Activated CD8-positive, alpha-beta memory T cell treated with anti-CD3 and anti-CD28 coated beads, Interleukin-2, amount 10 ng/mL, durations not matched to agents 7 days and 5 days (primary cell): ENCODE measurements around the gene FAM3C. TPM values are rescaled to one million over a fixed set of nuclear protein-coding genes. Genes with fewer than 3 reads are reported as not detected.
A peak's percentile ranks its signal among the peaks of the same experiment; 100 is the strongest.
"Not testable (repeated sequence)": the region's sequence is repeated elsewhere in the genome, so short reads cannot be mapped to it uniquely, and the experiment has no call there.

Source experiments
- ATAC-seq: fragments of 150-1000 bp; cut with Tn5 transposase; one replicate; pipeline ENCODE4 v1.10.0; 2021; ENCODE audit warnings: moderate library complexity
- CTCF ChIA-PET: fragments of 350-600 bp; sonication (Branson Sonifier 250); formaldehyde crosslinking; loops from one replicate; lab custom pipeline; 2021; ENCODE audit warnings: antibody characterized with exemption; lab: Charles Lee
- DNase-seq: peaks from one replicate; pipeline ENCODE4 v3.0.0-alpha.2; 2020
- H3K27ac Mint-ChIP-seq: one replicate; pipeline ENCODE4 v1.8.0; 2021; ENCODE audit warnings: mild to moderate bottlenecking, mixed read lengths
- H3K27me3 Mint-ChIP-seq: one replicate; pipeline ENCODE4 v1.8.0; 2021; ENCODE audit warnings: mixed read lengths
- H3K36me3 Mint-ChIP-seq: one replicate; pipeline ENCODE4 v1.8.0; 2021; ENCODE audit warnings: mild to moderate bottlenecking, mixed read lengths
- H3K4me1 Mint-ChIP-seq: one replicate; pipeline ENCODE4 v1.8.0; 2021; ENCODE audit warnings: mixed read lengths
- H3K4me3 Mint-ChIP-seq: one replicate; pipeline ENCODE4 v1.8.0; 2021; ENCODE audit warnings: mild to moderate bottlenecking, moderate library complexity, mixed read lengths
- H3K9me3 Mint-ChIP-seq: one replicate; pipeline ENCODE4 v1.8.0; 2022; ENCODE audit warnings: low read depth, mixed read lengths
- total RNA-seq, 2 experiments: library from RNA; stranded (reverse); gene quantifications; one replicate each; pipeline ENCODE4 v1.2.3, GENCODE V29; 2021

FAM3C gene
- total RNA-seq, 2 experiments from 2014 or later, result 50.3 to 96.0 TPM

DNA sequence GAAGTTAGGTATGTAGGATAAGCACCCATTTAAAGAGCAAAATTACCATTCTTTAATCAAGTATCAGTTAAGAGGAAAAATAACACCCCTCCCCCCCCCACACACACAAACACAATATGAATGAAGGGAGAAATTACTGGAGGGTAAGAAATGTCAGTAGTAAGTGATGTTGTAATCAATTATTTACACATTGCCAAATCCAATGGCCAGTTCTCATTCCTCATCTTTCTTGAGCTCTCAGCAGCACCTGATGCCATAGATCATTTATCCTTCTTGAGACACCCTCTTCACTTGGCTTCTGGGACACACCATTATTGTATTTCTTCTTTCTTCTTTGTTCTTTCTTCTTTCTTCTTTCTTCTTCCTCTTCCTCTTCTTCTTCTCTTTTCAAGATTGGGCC, 33.7 kb upstream of the FAM3C start:
- CTCF ChIA-PET, result no interaction called here
- no peak for ATAC-seq
- Mint-ChIP-seq H3K27ac (no peak overlapping the region), H3K4me1 (peaks cover 10% of the 10 kb centered on the region), H3K4me3 (no peak overlapping the region), H3K36me3 (peaks cover 9% of the 10 kb centered on the region), H3K9me3 (no peaks in the 10 kb centered on the region), H3K27me3 (no peaks in the 10 kb centered on the region)
- DNase-seq, result no peak

DNA sequence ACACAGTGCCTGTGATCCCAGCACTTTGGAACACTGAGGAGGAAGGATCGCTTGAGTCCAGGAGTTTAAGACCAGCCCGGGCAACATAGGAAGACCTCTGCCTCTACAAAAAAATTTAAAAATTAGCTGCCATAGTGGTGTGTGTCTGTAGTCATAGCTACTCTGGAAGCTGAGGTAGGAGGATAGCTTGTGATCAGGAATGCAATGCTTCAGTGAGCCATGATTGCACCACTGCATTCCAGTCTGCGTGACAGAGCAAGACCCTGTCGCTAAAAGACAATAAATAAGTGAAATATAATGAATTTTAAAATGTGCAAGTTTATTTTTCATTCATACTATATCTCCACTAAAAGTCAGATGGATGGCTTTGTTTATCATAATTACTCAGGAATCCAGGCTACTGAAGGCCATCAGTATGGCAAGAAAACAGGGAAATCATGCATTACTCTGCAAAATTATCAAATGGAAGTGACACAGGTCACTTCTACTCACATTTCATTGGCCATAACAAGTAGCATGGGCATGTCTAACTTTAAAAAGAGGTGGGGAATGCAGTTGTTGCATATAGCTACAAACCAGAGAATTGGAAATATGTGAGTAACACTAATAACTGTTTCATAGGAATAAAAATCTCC, 32.9 kb upstream of the FAM3C start:
- CTCF ChIA-PET, result interaction anchor here (1.9 kb wide), 1 partner anchor 34 kb away, joined by 4 read pairs; no protein-coding TSS in a partner anchor
- H3K36me3 Mint-ChIP-seq, result peaks cover 9% of the 10 kb centered on the region
- no peaks in the 10 kb centered on the region for H3K9me3 Mint-ChIP-seq
- DNase-seq, result no peak
- ATAC-seq, result no peak
- no peak overlapping the region for H3K4me3 Mint-ChIP-seq
- peaks cover 10% of the 10 kb centered on the region for H3K4me1 Mint-ChIP-seq
- H3K27me3 Mint-ChIP-seq, result no peaks in the 10 kb centered on the region
- H3K27ac Mint-ChIP-seq, result no peak overlapping the region

DNA sequence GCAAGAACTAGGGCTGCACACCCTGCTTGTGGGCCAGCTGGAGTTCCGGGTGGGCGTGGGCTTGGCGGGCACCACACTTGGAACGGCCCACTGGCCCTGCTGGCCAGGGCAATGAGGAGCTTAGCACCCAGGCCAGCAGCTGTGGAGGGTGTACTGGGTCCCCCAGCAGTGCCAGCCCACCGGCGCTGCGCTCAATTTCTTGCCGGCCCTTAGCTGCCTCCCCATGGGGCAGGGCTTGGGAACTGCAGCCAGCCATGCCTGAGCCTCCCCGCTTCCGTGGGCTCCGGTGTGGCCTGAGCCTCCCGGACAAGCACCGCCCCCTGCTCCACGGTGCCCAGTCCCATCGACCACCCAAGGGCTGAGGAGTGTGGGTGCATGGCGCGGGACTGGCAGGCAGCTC, 25.6 kb upstream of the FAM3C start:
- H3K27ac Mint-ChIP-seq, H3K36me3 Mint-ChIP-seq, H3K27me3 Mint-ChIP-seq, ATAC-seq, H3K4me1 Mint-ChIP-seq, H3K9me3 Mint-ChIP-seq, H3K4me3 Mint-ChIP-seq, DNase-seq: not testable (repeated sequence)
- CTCF ChIA-PET, result interaction anchor here (2.3 kb wide), 1 partner anchor 16 kb away, joined by 5 read pairs; no protein-coding TSS in a partner anchor

DNA sequence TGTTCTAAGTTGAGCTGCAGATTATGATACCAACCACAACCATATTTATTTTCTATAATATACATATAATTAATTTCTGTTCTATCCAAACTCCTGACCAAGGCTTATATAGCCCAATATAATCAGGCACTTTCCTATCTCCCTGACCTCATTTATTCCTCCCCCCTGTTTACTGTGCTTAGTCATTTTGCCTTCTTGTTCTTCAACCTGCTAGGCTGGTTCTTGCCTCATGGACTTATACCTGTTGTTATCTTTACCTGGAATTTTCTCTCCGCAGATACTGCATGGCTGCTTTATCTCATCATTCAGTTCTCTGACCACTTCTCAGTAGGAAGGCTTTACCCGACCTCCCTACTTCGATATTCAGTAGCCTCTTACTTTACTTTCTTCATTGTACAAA, 24.9 kb upstream of the FAM3C start:
- Mint-ChIP-seq H3K4me1 (no peaks in the 10 kb centered on the region), H3K27me3 (no peaks in the 10 kb centered on the region), H3K36me3 (peaks cover 2% of the 10 kb centered on the region), H3K4me3 (no peak overlapping the region), H3K9me3 (no peaks in the 10 kb centered on the region), H3K27ac (no peak overlapping the region)
- ATAC-seq (no peak), DNase-seq (no peak)
- CTCF ChIA-PET, result interaction anchor here (2.3 to 2.8 kb wide), 2 partner anchors 17 to 24 kb away, joined by 5 to 11 read pairs; partner anchors contain the start of gene FAM3C

DNA sequence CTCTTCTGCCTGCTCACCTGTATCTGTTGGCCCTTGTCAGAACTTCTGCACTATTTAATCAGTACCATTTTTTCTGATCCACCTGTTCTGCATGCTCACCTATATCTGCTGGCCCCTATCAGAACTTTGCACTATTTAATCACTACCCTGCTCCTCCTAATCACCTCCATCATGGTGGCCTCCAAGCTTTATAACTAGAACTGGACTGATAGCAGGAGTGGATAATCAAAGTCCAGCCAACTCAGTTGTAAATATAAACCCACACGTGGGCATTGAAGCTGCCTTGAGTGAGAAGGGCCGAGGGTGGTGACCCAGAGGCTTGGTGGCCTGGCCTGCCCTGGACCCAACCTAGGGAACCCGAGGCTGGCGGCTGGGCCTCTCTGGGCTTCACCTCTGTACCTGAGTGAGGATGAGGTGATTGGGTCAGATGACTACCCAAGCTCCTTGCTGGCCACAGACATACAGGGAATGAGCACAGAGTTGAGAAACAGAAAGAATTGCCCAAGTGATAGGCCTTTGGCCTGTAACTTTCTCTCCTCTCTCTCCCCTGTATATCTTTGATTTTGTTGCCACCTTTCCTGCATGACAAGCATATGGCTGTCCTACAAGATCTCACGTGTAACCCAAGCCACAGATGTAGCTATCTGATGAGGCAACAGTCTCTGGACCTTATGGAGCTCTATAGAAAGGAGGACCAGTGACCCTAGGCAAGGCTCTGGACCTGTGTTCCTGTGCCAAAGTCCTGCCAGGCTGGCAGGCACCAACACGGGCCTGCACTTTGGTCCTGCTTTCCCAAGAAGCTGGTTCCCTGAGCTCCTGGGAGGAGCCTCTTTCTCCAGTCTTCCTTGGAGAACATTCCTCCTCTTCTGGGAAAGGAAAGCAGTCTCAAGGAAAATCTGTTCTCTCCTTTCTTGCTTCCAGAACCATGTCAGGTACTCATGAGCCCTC, 23.4 kb upstream of the FAM3C start:
- no peak for DNase-seq
- Mint-ChIP-seq H3K27ac (no peak overlapping the region), H3K36me3 (peaks cover 4% of the 10 kb centered on the region), H3K9me3 (no peaks in the 10 kb centered on the region), H3K27me3 (no peaks in the 10 kb centered on the region), H3K4me3 (no peak overlapping the region), H3K4me1 (no peaks in the 10 kb centered on the region)
- CTCF ChIA-PET, result interaction anchor here (2.8 kb wide), 1 partner anchor 23 kb away, joined by 11 read pairs; the partner anchor contains the start of gene FAM3C
- no peak for ATAC-seq

DNA sequence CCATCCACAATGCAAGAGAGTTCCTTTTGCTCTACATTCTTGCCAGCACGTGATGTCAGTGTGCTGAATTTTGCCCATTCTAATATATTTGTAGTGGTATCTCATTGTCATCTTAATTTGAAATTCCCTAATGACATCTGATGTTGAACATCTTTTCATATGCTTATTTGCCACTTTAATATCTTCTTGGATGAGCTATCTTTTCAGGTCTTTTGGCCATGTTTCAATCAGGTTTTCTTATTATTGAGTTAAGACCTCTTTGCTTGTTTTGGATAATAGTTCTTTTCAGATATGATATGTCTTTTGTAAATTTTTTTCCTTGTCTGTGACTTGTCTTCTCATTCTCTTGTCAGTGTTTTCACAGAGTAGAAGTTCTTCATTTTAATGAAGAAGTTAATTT, 20.4 kb upstream of the FAM3C start:
- DNase-seq, result no peak
- H3K27ac Mint-ChIP-seq, result no peak overlapping the region
- H3K27me3 Mint-ChIP-seq, result peaks cover 2% of the 10 kb centered on the region
- no peak overlapping the region for H3K4me3 Mint-ChIP-seq
- H3K36me3 Mint-ChIP-seq, result peaks cover 6% of the 10 kb centered on the region
- ATAC-seq, result no peak
- no peaks in the 10 kb centered on the region for H3K9me3 Mint-ChIP-seq
- CTCF ChIA-PET, result no interaction called here
- peaks cover 3% of the 10 kb centered on the region for H3K4me1 Mint-ChIP-seq

DNA sequence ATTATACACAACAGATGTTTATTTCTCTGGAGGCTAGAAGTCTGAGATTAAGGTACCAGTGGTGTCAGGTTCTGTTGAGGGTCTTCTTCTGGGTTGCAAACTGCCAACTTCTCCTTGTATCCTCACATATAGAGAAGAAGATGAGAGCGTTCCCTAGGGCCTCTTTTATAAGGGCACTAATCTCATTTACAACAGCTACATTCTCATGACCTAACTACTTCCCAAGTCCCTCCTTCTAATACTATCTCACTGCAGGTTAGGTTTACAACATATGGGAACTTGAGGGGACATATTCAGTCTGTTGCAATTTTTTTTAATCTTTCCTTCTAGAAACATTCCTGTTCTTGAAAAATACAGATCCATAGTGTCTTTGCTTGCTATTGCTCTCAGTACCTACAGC, 18.3 kb upstream of the FAM3C start:
- no peak for ATAC-seq
- H3K36me3 Mint-ChIP-seq, result peaks cover 6% of the 10 kb centered on the region
- no peaks in the 10 kb centered on the region for H3K9me3 Mint-ChIP-seq
- peaks cover 17% of the 10 kb centered on the region for H3K4me1 Mint-ChIP-seq
- H3K4me3 Mint-ChIP-seq, result no peak overlapping the region
- no peak for DNase-seq
- peaks cover 2% of the 10 kb centered on the region for H3K27me3 Mint-ChIP-seq
- CTCF ChIA-PET, result interaction anchor here (1.5 kb wide), 1 partner anchor 18 kb away, joined by 3 read pairs; the partner anchor contains the start of gene FAM3C
- no peak overlapping the region for H3K27ac Mint-ChIP-seq

DNA sequence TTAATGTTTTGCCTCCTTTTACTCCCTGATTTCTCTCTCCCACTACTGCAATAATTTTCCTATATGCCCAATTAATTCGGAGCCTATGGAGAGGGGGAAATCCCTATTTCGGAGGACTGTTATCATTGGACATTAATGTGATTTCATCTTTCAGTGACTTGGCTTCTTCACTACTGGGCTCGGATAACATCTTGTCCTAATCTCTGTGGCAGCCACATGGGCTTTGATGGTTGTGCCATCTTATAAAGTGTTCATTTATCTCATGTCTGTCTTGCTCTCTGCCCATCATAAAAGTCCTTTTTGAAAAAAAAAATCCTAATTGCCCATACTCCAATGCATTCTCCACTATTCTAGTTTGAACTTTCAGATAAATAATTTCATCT, 15.5 kb upstream of the FAM3C start:
- ATAC-seq (no peak), DNase-seq (no peak)
- H3K27me3 Mint-ChIP-seq, result peaks cover 2% of the 10 kb centered on the region
- CTCF ChIA-PET, result interaction anchor here (1.2 to 7.2 kb wide), 3 partner anchors 15 to 28 kb away, joined by 3 to 29 read pairs (median 4); partner anchors contain the start of gene FAM3C
- peaks cover 7% of the 10 kb centered on the region for H3K36me3 Mint-ChIP-seq
- H3K4me3 Mint-ChIP-seq, result no peak overlapping the region
- peaks cover 21% of the 10 kb centered on the region for H3K4me1 Mint-ChIP-seq
- H3K9me3 Mint-ChIP-seq, result no peaks in the 10 kb centered on the region
- no peak overlapping the region for H3K27ac Mint-ChIP-seq

DNA sequence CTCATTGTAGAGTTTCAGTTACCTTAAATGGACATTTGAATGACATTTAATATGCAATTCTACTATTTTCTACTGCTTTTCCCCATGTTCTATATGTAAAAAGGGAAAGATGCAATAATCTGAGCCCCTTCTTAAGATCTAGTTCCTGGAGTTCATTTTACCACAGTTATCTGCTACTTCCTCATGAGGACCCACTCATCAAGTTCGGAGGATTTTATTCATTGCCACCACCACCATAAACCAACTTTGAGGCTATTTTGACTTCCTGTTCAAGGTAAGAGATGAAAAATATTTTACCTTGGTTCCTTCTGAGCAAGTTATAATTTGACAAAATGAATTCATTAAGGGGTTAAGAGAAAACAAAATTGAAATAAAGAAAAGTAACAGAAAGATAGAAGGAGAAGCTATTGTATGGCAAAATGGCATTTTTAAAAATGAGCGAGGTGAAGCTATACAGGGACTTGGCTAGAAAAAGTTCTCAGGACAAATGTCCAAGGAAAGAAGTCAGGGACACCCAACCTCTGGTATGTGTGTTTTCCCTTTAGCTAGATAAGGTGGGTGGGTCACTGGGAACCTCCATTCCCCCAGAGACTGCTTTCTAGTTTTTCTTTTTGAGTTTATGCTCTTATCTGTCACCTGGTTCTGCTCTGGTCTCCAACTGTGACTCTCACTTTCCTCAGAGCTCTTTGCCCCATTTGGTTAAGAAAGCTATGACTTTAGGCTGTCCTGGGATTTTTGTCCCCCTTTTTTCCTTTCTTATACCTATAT, 14.9 kb upstream of the FAM3C start:
- Mint-ChIP-seq H3K4me1 (peaks cover 21% of the 10 kb centered on the region), H3K9me3 (no peaks in the 10 kb centered on the region), H3K4me3 (no peak overlapping the region), H3K27me3 (peaks cover 2% of the 10 kb centered on the region), H3K27ac (no peak overlapping the region), H3K36me3 (peaks cover 7% of the 10 kb centered on the region)
- CTCF ChIA-PET, result interaction anchor here (1.2 to 7.2 kb wide), 3 partner anchors 15 to 27 kb away, joined by 3 to 29 read pairs (median 4); partner anchors contain the start of gene FAM3C
- no peak for DNase-seq
- ATAC-seq, result peak; percentile 23

DNA sequence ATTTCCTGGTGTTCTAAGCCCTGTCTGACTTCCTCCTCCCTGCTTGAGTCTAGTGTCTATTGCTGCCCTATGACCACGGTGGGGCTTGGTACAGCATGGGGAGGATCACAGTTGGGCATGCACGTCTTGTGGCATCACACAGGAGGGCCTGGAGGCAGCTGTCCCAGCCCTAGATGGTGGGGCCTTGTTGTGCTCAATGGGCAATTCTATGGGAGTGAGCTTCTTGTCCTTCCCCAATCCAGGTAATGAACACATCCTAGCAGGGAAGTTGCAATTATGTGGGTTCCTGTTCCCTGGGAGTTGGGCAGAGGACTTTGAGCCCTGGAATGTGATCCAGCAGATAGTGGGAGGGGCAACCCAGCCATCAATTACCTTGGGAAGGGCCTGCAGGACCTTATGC, 10.8 kb upstream of the FAM3C start:
- no peak overlapping the region for H3K27ac Mint-ChIP-seq
- H3K4me3 Mint-ChIP-seq, result no peak overlapping the region
- H3K36me3 Mint-ChIP-seq, result peaks cover 6% of the 10 kb centered on the region
- peaks cover 23% of the 10 kb centered on the region for H3K4me1 Mint-ChIP-seq
- no peaks in the 10 kb centered on the region for H3K27me3 Mint-ChIP-seq
- H3K9me3 Mint-ChIP-seq, result no peaks in the 10 kb centered on the region
- ATAC-seq (no peak), DNase-seq (no peak)
- CTCF ChIA-PET, result interaction anchor here (0.5 to 7.2 kb wide), 2 partner anchors 10 to 20 kb away, joined by 3 to 29 read pairs; partner anchors contain the start of gene FAM3C

DNA sequence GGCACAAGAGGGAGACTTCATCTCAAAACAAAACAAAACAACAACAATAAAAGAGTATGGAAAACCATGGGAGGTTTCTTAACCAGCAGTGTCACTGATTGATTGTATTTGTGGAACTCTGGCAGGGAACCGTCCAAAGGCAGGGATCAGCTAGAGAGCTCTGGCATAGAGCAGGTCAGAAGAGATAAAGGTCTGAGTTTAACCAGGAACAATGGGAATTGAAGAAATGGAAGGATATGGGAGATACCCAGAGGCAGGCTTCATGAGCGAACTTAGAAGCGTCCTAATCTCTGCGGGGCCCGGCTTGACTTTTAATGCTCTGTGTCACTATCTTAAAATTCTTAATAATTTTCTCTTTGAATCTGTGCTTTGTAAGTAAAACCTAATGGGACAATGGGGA, 10.4 kb upstream of the FAM3C start:
- Mint-ChIP-seq H3K27me3 (no peaks in the 10 kb centered on the region), H3K36me3 (peaks cover 6% of the 10 kb centered on the region), H3K9me3 (no peaks in the 10 kb centered on the region), H3K27ac (no peak overlapping the region), H3K4me1 (peaks cover 20% of the 10 kb centered on the region), H3K4me3 (no peak overlapping the region)
- DNase-seq (no peak), ATAC-seq (no peak)
- CTCF ChIA-PET, result interaction anchor here (0.5 to 7.2 kb wide), 3 partner anchors 10 to 34 kb away, joined by 3 to 29 read pairs (median 4); partner anchors contain the start of gene FAM3C

DNA sequence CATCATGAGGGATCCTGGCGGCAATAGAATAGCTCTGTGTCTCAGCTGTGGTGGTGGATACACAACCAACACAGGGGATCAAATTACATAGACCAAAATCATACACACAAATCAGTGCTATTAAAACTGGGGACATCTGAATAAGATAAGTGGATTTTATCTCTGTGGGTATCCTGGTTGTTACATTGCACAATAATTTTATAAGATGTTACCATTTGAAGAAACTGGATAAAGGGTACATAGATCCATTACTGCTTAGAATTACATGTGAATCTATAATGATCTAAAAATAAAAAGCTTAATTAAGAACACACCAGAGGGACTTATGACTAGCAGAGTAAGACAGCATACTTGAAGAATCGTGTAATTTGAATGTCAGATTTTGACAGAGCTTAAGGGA, 8.2 kb upstream of the FAM3C start:
- Mint-ChIP-seq H3K27me3 (no peaks in the 10 kb centered on the region), H3K4me3 (no peak overlapping the region), H3K4me1 (peaks cover 12% of the 10 kb centered on the region), H3K36me3 (peaks cover 6% of the 10 kb centered on the region), H3K9me3 (no peaks in the 10 kb centered on the region), H3K27ac (no peak overlapping the region)
- no peak for DNase-seq
- CTCF ChIA-PET, result interaction anchor here (1.0 to 7.2 kb wide), 2 partner anchors 8 to 37 kb away, joined by 3 to 29 read pairs; partner anchors contain the start of gene FAM3C
- no peak for ATAC-seq
